ENCODE measurements around the gene ADAMTSL5. TPM values are rescaled to one million over a fixed set of nuclear protein-coding genes. Genes with fewer than 3 reads are reported as not detected.

ADAMTSL5 gene
- total and polyA plus RNA-seq, 4 donors, result 0.09 to 1.8 (median 1.1) TPM

- no peak overlapping the region for H3K4me3 ChIP-seq (ENCODE audit: low read depth in 1 of 3, low read length in 3 of 3)
- H3K27ac ChIP-seq (ENCODE audit: low read depth in 1 of 2, low read length in 2 of 2), result no peak overlapping the region
- H3K4me1 ChIP-seq (ENCODE audit: control insufficient read depth in 4 of 4, insufficient read depth in 4 of 4, low read length in 3 of 4), result no peaks in the 10 kb centered on the region
- no peak for DNase-seq (ENCODE audit: low spot score)
- 96% methylated on average over 121 of the region's 121 CpGs for WGBS
- no peak overlapping the region for H3K9ac ChIP-seq (ENCODE audit: low read depth in 1 of 2, low read length in 2 of 2)
- no peaks in the 10 kb centered on the region for H3K9me3 ChIP-seq (ENCODE audit: control insufficient read depth in 4 of 4, low read length in 3 of 4)
- TF ChIP-seq RXRA (IDR thresholded peaks at IDR 0.05), result no peak
- no peak for TF ChIP-seq NR2F2 (IDR thresholded peaks at IDR 0.05)
- TF ChIP-seq MAX (IDR thresholded peaks at IDR 0.05), result no peak
- no peak for TF ChIP-seq TAF1 (conservative IDR thresholded peaks at IDR 0.05)
- TF ChIP-seq SP1 (IDR thresholded peaks at IDR 0.05), result no peak
- TF ChIP-seq FOXA1 (IDR thresholded peaks at IDR 0.05), result no peak
- TF ChIP-seq HNF4G (IDR thresholded peaks at IDR 0.05), result no peak
- TF ChIP-seq JUND (IDR thresholded peaks at IDR 0.05), result no peak
- H3K36me3 ChIP-seq (ENCODE audit: control insufficient read depth in 4 of 4, insufficient read depth in 3 of 4, low read depth in 1 of 4, low read length in 3 of 4), result peaks cover 0 to 3% (median 0%) of the 10 kb centered on the region in 4 donors
- no peaks in the 10 kb centered on the region for H3K27me3 ChIP-seq (ENCODE audit: control insufficient read depth in 4 of 4, insufficient read depth in 4 of 4, low read length in 3 of 4)
These were observed 42.9 kb upstream of the ADAMTSL5 start for GRCh38 chr19:1555487-1556389.

DNA sequence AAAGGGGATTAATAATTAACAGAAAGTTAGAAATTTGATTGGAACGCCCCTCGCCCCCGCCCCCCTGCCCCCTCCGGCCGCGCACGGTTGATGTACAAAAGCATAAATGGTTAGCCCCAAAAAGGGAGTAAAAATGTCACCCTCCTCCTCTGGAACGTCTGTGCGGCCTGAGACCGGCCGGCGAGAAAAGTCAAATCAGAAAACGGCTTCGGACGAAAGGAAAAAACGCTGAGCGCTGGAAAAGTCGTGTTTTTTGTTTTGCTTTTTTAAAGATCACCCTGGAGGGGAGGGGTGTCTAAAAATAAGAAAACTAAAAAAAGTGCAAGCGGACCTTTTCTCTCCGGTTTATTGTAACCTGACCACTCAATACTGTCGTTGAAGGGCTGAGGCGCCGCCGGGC is 42.1 kb upstream of the ADAMTSL5 start:
- no peak overlapping the region for H3K27ac ChIP-seq (ENCODE audit: low read depth in 1 of 2, low read length in 2 of 2)
- DNase-seq (ENCODE audit: low spot score), result no peak
- no peak overlapping the region for H3K9ac ChIP-seq (ENCODE audit: low read depth in 1 of 2, low read length in 2 of 2)
- H3K9me3 ChIP-seq (ENCODE audit: control insufficient read depth in 4 of 4, low read length in 3 of 4), result no peaks in the 10 kb centered on the region
- no peak overlapping the region for H3K4me3 ChIP-seq (ENCODE audit: low read depth in 1 of 3, low read length in 3 of 3)
- H3K4me1 ChIP-seq (ENCODE audit: control insufficient read depth in 4 of 4, insufficient read depth in 4 of 4, low read length in 3 of 4), result no peaks in the 10 kb centered on the region
- 92% methylated on average over 24 of the region's 24 CpGs for WGBS
- no peaks in the 10 kb centered on the region for H3K27me3 ChIP-seq (ENCODE audit: control insufficient read depth in 4 of 4, insufficient read depth in 4 of 4, low read length in 3 of 4)
- no peak for TF ChIP-seq YY1 (IDR thresholded peaks at IDR 0.05)
- no peak for TF ChIP-seq HNF4A (conservative IDR thresholded peaks at IDR 0.05)
- TF ChIP-seq SP1 (IDR thresholded peaks at IDR 0.05), result no peak
- TF ChIP-seq, protein P1, sequence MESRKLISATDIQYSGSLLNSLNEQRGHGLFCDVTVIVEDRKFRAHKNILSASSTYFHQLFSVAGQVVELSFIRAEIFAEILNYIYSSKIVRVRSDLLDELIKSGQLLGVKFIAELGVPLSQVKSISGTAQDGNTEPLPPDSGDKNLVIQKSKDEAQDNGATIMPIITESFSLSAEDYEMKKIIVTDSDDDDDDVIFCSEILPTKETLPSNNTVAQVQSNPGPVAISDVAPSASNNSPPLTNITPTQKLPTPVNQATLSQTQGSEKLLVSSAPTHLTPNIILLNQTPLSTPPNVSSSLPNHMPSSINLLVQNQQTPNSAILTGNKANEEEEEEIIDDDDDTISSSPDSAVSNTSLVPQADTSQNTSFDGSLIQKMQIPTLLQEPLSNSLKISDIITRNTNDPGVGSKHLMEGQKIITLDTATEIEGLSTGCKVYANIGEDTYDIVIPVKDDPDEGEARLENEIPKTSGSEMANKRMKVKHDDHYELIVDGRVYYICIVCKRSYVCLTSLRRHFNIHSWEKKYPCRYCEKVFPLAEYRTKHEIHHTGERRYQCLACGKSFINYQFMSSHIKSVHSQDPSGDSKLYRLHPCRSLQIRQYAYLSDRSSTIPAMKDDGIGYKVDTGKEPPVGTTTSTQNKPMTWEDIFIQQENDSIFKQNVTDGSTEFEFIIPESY (IDR thresholded peaks at IDR 0.05), result no peak
- TF ChIP-seq NR2F2 (IDR thresholded peaks at IDR 0.05), result no peak
- no peak for TF ChIP-seq FOXA1 (IDR thresholded peaks at IDR 0.05)
- TF ChIP-seq EGR1 (IDR thresholded peaks at IDR 0.05; ENCODE audit: low read depth in 2 of 2), result no peak
- TF ChIP-seq TAF1 (conservative IDR thresholded peaks at IDR 0.05), result no peak
- TF ChIP-seq HNF4G (IDR thresholded peaks at IDR 0.05), result no peak
- TF ChIP-seq, protein P2, sequence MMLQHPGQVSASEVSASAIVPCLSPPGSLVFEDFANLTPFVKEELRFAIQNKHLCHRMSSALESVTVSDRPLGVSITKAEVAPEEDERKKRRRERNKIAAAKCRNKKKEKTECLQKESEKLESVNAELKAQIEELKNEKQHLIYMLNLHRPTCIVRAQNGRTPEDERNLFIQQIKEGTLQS (IDR thresholded peaks at IDR 0.05), result no peak
- peaks cover 0 to 3% (median 0%) of the 10 kb centered on the region in 4 donors for H3K36me3 ChIP-seq (ENCODE audit: control insufficient read depth in 4 of 4, insufficient read depth in 3 of 4, low read depth in 1 of 4, low read length in 3 of 4)

- no peak for DNase-seq (ENCODE audit: low spot score)
- H3K4me3 ChIP-seq (ENCODE audit: low read depth in 1 of 3, low read length in 3 of 3), result no peak overlapping the region
- TF ChIP-seq HNF4A (conservative IDR thresholded peaks at IDR 0.05) (no peak), MAX (IDR thresholded peaks at IDR 0.05) (no peak), FOXA1 (IDR thresholded peaks at IDR 0.05) (no peak), GABPA (IDR thresholded peaks at IDR 0.05 in 1 of 2, conservative IDR thresholded peaks at IDR 0.05 in 1 of 2) (no peak), EGR1 (IDR thresholded peaks at IDR 0.05; ENCODE audit: low read depth in 2 of 2) (no peak), HNF4G (IDR thresholded peaks at IDR 0.05) (no peak), JUND (IDR thresholded peaks at IDR 0.05) (no peak), FOXA2 (IDR thresholded peaks at IDR 0.05) (no peak), TAF1 (conservative IDR thresholded peaks at IDR 0.05) (no peak), YY1 (IDR thresholded peaks at IDR 0.05) (no peak)
- TF ChIP-seq, protein P3, sequence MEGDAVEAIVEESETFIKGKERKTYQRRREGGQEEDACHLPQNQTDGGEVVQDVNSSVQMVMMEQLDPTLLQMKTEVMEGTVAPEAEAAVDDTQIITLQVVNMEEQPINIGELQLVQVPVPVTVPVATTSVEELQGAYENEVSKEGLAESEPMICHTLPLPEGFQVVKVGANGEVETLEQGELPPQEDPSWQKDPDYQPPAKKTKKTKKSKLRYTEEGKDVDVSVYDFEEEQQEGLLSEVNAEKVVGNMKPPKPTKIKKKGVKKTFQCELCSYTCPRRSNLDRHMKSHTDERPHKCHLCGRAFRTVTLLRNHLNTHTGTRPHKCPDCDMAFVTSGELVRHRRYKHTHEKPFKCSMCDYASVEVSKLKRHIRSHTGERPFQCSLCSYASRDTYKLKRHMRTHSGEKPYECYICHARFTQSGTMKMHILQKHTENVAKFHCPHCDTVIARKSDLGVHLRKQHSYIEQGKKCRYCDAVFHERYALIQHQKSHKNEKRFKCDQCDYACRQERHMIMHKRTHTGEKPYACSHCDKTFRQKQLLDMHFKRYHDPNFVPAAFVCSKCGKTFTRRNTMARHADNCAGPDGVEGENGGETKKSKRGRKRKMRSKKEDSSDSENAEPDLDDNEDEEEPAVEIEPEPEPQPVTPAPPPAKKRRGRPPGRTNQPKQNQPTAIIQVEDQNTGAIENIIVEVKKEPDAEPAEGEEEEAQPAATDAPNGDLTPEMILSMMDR (IDR thresholded peaks at IDR 0.05; ENCODE audit: low read depth, low read length, missing input control), result no peak
- TF ChIP-seq, protein P4, sequence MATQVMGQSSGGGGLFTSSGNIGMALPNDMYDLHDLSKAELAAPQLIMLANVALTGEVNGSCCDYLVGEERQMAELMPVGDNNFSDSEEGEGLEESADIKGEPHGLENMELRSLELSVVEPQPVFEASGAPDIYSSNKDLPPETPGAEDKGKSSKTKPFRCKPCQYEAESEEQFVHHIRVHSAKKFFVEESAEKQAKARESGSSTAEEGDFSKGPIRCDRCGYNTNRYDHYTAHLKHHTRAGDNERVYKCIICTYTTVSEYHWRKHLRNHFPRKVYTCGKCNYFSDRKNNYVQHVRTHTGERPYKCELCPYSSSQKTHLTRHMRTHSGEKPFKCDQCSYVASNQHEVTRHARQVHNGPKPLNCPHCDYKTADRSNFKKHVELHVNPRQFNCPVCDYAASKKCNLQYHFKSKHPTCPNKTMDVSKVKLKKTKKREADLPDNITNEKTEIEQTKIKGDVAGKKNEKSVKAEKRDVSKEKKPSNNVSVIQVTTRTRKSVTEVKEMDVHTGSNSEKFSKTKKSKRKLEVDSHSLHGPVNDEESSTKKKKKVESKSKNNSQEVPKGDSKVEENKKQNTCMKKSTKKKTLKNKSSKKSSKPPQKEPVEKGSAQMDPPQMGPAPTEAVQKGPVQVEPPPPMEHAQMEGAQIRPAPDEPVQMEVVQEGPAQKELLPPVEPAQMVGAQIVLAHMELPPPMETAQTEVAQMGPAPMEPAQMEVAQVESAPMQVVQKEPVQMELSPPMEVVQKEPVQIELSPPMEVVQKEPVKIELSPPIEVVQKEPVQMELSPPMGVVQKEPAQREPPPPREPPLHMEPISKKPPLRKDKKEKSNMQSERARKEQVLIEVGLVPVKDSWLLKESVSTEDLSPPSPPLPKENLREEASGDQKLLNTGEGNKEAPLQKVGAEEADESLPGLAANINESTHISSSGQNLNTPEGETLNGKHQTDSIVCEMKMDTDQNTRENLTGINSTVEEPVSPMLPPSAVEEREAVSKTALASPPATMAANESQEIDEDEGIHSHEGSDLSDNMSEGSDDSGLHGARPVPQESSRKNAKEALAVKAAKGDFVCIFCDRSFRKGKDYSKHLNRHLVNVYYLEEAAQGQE (IDR thresholded peaks at IDR 0.05), result no peak
- TF ChIP-seq, protein P2 (IDR thresholded peaks at IDR 0.05), result no peak
- no peak overlapping the region for H3K9ac ChIP-seq (ENCODE audit: low read depth in 1 of 2, low read length in 2 of 2)
- no peaks in the 10 kb centered on the region for H3K4me1 ChIP-seq (ENCODE audit: control insufficient read depth in 4 of 4, insufficient read depth in 4 of 4, low read length in 3 of 4)
- no peaks in the 10 kb centered on the region for H3K9me3 ChIP-seq (ENCODE audit: control insufficient read depth in 4 of 4, low read length in 3 of 4)
- 88% methylated on average over 10 of the region's 10 CpGs for WGBS
- H3K27ac ChIP-seq (ENCODE audit: low read depth in 1 of 2, low read length in 2 of 2), result no peak overlapping the region
- H3K27me3 ChIP-seq (ENCODE audit: control insufficient read depth in 4 of 4, insufficient read depth in 4 of 4, low read length in 3 of 4), result no peaks in the 10 kb centered on the region
- peaks cover 0 to 3% (median 0%) of the 10 kb centered on the region in 4 donors for H3K36me3 ChIP-seq (ENCODE audit: control insufficient read depth in 4 of 4, insufficient read depth in 3 of 4, low read depth in 1 of 4, low read length in 3 of 4)
These were observed 40.6 kb upstream of the ADAMTSL5 start for GRCh38 chr19:1553415-1553814.

All from liver (tissue), 9 donors.